ENCODE measurements around the gene YBEY.

YBEY gene

DNA sequence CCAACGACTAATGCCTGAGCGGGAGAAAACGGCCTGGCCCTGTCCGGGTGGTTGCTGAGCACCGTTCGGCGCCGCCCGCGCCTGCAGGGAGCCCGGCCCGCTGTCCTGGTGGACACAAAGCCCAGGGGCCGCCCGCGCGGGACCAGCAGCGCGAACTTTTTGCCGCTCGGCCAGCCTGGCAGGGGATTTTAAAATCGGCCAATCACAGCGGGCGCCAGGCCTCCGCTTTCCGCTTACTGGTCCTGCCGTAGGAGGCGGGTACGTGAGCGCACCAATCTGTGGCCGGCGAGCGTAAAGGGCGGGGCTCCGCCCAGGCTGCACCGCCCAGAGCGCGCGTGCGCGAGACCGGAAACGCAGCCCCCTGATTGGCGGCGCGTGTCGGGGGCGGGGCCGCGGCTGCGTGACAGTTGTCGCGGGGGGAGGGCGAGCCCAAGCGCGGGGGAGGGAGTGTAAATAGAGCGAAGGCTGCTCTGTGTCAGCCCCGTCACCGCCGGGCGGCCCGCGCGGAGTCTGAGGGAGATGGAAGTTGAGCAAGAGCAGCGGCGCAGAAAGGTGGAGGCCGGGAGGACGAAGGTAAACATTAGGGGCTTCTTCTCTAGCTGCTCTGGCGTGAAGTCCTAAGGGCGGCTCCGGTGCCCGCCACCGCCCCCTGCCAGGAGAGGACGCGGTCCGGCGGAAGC, 37.7 kb downstream of the YBEY start, which contains the start of the genes C21orf58 and PCNT:
C21orf58 (minus strand) TSS at position 161 of the 680 bp plus-strand sequence. CDS start 1,132 bp downstream, outside the sequence.
PCNT (plus strand) TSS at position 447 of the 680 bp plus-strand sequence; CDS start at position 520, 73 bp downstream.
- peak within 1 kb of the TSS; percentile 82 to 98 (median 93) for H3K4me3 ChIP-seq (ENCODE audit: control insufficient read depth in 1 of 7, extremely low read depth in 1 of 7, insufficient read depth in 4 of 7, low read depth in 2 of 7, low read length in 6 of 7)
- 0% methylated on average over 56 of the region's 76 CpGs for WGBS (ENCODE audit: insufficient coverage)
- H3K36me3 ChIP-seq (ENCODE audit: control insufficient read depth in 4 of 4, insufficient read depth in 4 of 4, low read length in 3 of 4), result peaks cover 0 to 21% (median 10%) of the 10 kb centered on the region in 4 experiments
- CTCF ChIA-PET, result interaction anchor here (0.9 to 1.1 kb wide), 2 partner anchors 16 to 40 kb away, joined by 3 to 4 read pairs; no protein-coding TSS in a partner anchor
- H3K27ac ChIP-seq (ENCODE audit: insufficient read depth in 1 of 2, low read depth in 1 of 2, low read length in 2 of 2, poor library complexity in 1 of 2, severe bottlenecking in 2 of 2), result peak within 1 kb of the TSS; percentile 82 to 95
- H3K27me3 ChIP-seq (replicated peaks in 2 of 5; ENCODE audit: control insufficient read depth in 4 of 5, insufficient read depth in 5 of 5, low read length in 4 of 5), result no peaks in the 10 kb centered on the region
- no peaks in the 10 kb centered on the region for H3K9me3 ChIP-seq (ENCODE audit: control extremely low read depth in 1 of 5, control insufficient read depth in 4 of 5, insufficient read depth in 2 of 5, low read depth in 1 of 5, low read length in 4 of 5)
- peaks cover 14 to 56% (median 46%) of the 10 kb centered on the region in 4 experiments for H3K4me1 ChIP-seq (ENCODE audit: control extremely low read depth in 1 of 4, control insufficient read depth in 4 of 4, insufficient read depth in 4 of 4, low read length in 3 of 4)
- POLR2A ChIA-PET, result interaction anchor here (1.2 kb wide), 1 partner anchor 134 kb away, joined by 3 read pairs; no protein-coding TSS in a partner anchor
- peak; percentile 97 to 98 (median 98) for DNase-seq

DNA sequence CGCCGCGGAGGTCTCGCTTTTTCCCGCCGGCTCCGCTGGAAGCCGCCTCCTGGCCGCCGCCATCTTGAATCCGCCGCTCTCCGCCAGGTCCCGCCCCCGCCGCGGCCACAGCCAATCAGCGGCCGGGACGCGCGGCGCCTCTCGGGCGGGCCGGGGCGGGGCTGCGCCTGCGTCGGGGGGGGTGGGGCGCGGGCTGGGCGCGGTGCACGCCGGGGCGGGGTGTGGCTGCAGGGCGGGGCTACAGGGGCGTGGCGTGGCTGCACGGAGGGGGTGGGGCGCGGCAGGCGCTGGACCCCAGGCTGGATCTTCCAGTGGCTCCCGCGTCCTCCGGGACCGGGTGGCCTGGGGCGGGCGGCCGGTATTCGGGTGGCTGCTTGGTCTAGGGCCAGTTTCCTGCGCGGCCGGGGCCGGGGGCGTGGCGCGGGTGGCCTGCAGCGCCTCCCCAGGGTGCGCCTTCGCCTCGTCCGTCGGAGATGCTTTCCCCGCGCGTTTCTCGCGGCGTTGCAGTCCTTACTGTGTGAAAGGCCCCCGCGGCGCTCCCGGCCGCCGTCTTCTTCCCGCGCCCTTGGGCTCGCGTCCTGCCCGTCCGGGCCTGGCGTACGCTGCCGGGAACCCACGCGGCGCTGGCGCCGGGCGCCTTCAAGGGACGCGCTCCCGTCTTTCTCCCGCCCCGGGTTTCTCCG, 38.4 kb downstream of the YBEY start:
- CTCF ChIA-PET, result interaction anchor here (1.2 to 1.7 kb wide), 5 partner anchors 40 to 181 kb away, joined by 4 to 6 read pairs (median 4); no protein-coding TSS in a partner anchor
- H3K4me1 ChIP-seq (ENCODE audit: control extremely low read depth in 1 of 4, control insufficient read depth in 4 of 4, insufficient read depth in 4 of 4, low read length in 3 of 4), result peaks cover 14 to 49% (median 41%) of the 10 kb centered on the region in 4 experiments
- peak overlapping the region; percentile 82 to 95 for H3K27ac ChIP-seq (ENCODE audit: insufficient read depth in 1 of 2, low read depth in 1 of 2, low read length in 2 of 2, poor library complexity in 1 of 2, severe bottlenecking in 2 of 2)
- H3K27me3 ChIP-seq (replicated peaks in 2 of 5; ENCODE audit: control insufficient read depth in 4 of 5, insufficient read depth in 5 of 5, low read length in 4 of 5), result no peaks in the 10 kb centered on the region
- H3K36me3 ChIP-seq (ENCODE audit: control insufficient read depth in 4 of 4, insufficient read depth in 4 of 4, low read length in 3 of 4), result peaks cover 2 to 24% (median 12%) of the 10 kb centered on the region in 4 experiments
- POLR2A ChIA-PET, result interaction anchor here (1.2 kb wide), 1 partner anchor 133 kb away, joined by 3 read pairs; no protein-coding TSS in a partner anchor
- DNase-seq, result peak; percentile 74 to 88 (median 85)
- WGBS (ENCODE audit: insufficient coverage), result 0% methylated on average over 82 of the region's 98 CpGs
- no peaks in the 10 kb centered on the region for H3K9me3 ChIP-seq (ENCODE audit: control extremely low read depth in 1 of 5, control insufficient read depth in 4 of 5, insufficient read depth in 2 of 5, low read depth in 1 of 5, low read length in 4 of 5)
- peak overlapping the region; percentile 82 to 98 (median 93) for H3K4me3 ChIP-seq (ENCODE audit: control insufficient read depth in 1 of 7, extremely low read depth in 1 of 7, insufficient read depth in 4 of 7, low read depth in 2 of 7, low read length in 6 of 7)

DNA sequence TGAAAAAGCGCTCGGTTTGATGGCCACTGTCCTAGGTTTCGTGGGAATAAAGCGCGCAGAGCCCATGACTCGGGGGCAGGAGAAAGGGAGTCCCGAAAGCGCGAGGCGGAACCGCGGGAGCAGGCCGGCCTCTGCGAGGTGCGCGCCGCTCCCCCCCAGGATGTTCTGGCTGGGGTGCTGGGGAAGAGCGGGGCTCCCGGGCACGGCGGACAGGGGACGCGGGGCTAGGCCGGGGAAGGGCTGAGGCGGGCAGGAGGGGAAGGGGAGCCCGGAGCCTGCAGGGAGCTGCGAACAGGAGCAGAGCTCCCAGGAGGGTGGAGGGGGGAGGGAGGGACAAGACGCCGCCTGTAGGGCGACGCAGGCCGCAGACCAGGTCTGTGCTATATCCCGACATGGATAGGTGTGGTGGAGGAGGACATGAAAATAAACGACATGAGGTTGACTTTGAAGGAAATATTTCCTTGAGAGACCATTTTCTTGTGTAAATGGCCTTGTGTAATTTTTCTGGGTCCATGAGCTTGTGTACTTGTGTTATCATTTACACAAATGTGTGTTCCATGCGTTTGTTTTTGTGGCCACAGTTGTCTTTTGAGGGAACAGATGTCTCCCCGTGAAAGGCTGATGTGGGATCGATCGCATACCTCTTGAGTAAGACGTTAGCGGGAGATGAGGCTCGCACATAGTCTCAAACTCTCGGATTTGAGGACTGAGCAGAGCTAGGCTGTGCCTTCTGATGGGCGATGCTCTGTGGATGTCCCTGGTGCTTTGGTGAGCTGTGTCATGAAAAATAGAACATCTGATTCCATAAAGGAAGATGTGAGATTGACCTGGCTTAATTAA, 39.2 kb downstream of the YBEY start:
- ChIA-PET CTCF (interaction anchor here (1.0 to 1.7 kb wide), 9 partner anchors 11 to 182 kb away, joined by 3 to 6 read pairs (median 4); no protein-coding TSS in a partner anchor), POLR2A (interaction anchor here (1.2 kb wide), 1 partner anchor 132 kb away, joined by 3 read pairs; no protein-coding TSS in a partner anchor)
- peaks cover 4 to 31% (median 17%) of the 10 kb centered on the region in 4 experiments for H3K36me3 ChIP-seq (ENCODE audit: control insufficient read depth in 4 of 4, insufficient read depth in 4 of 4, low read length in 3 of 4)
- H3K4me1 ChIP-seq (ENCODE audit: control extremely low read depth in 1 of 4, control insufficient read depth in 4 of 4, insufficient read depth in 4 of 4, low read length in 3 of 4), result peaks cover 14 to 43% (median 38%) of the 10 kb centered on the region in 4 experiments
- peak; percentile 52 to 56 (median 53) for DNase-seq
- H3K27me3 ChIP-seq (replicated peaks in 2 of 5; ENCODE audit: control insufficient read depth in 4 of 5, insufficient read depth in 5 of 5, low read length in 4 of 5), result no peaks in the 10 kb centered on the region
- H3K27ac ChIP-seq (ENCODE audit: insufficient read depth in 1 of 2, low read depth in 1 of 2, low read length in 2 of 2, poor library complexity in 1 of 2, severe bottlenecking in 2 of 2), result peak overlapping the region; percentile 6 to 73
- H3K9me3 ChIP-seq (ENCODE audit: control extremely low read depth in 1 of 5, control insufficient read depth in 4 of 5, insufficient read depth in 2 of 5, low read depth in 1 of 5, low read length in 4 of 5), result no peaks in the 10 kb centered on the region
- WGBS (ENCODE audit: insufficient coverage), result 11% methylated on average over 42 of the region's 43 CpGs
- H3K4me3 ChIP-seq (ENCODE audit: control insufficient read depth in 1 of 7, extremely low read depth in 1 of 7, insufficient read depth in 4 of 7, low read depth in 2 of 7, low read length in 6 of 7), result peak overlapping the region; percentile 49 to 92 (median 82)

DNA sequence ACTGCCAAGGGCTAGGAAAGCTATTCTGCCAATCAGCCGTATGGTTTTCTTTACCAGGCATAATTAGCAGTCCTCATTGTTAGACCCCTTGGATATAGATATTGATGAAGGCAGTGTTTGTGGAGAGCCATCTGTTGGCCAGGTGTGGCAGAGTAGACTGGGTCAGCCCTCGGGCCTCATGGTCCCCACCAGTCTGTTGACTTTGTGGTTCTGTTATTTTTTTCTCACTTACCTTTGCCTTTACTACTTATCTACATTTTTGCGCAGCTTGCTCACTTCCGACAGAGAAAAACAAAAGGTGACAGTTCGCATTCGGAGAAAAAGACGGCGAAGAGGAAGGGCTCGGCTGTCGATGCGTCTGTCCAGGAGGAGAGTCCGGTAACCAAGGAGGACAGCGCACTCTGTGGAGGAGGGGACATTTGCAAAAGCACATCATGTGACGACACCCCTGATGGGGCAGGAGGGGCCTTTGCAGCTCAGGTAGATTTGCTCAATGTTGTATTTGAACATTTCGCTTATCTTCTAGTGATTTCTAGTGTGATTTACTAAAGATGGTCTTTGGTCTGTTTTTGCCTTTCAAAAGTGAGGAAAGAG, 40.1 kb downstream of the YBEY start:
- 96% methylated on average over 13 of the region's 15 CpGs for WGBS (ENCODE audit: insufficient coverage)
- H3K27me3 ChIP-seq (replicated peaks in 2 of 5; ENCODE audit: control insufficient read depth in 4 of 5, insufficient read depth in 5 of 5, low read length in 4 of 5), result no peaks in the 10 kb centered on the region
- H3K4me1 ChIP-seq (ENCODE audit: control extremely low read depth in 1 of 4, control insufficient read depth in 4 of 4, insufficient read depth in 4 of 4, low read length in 3 of 4), result peaks cover 13 to 36% (median 30%) of the 10 kb centered on the region in 4 experiments
- H3K36me3 ChIP-seq (ENCODE audit: control insufficient read depth in 4 of 4, insufficient read depth in 4 of 4, low read length in 3 of 4), result peaks cover 8 to 39% (median 21%) of the 10 kb centered on the region in 4 experiments
- peak overlapping the region in 2 of 7 experiments; percentile 82 to 88 for H3K4me3 ChIP-seq (ENCODE audit: control insufficient read depth in 1 of 7, extremely low read depth in 1 of 7, insufficient read depth in 4 of 7, low read depth in 2 of 7, low read length in 6 of 7)
- no peaks in the 10 kb centered on the region for H3K9me3 ChIP-seq (ENCODE audit: control extremely low read depth in 1 of 5, control insufficient read depth in 4 of 5, insufficient read depth in 2 of 5, low read depth in 1 of 5, low read length in 4 of 5)
- ChIA-PET CTCF (interaction anchor here (1.0 to 1.7 kb wide), 8 partner anchors 10 to 183 kb away, joined by 3 to 6 read pairs (median 4); no protein-coding TSS in a partner anchor), POLR2A (no interaction called here)
- no peak overlapping the region for H3K27ac ChIP-seq (ENCODE audit: insufficient read depth in 1 of 2, low read depth in 1 of 2, low read length in 2 of 2, poor library complexity in 1 of 2, severe bottlenecking in 2 of 2)
- DNase-seq, result no peak

DNA sequence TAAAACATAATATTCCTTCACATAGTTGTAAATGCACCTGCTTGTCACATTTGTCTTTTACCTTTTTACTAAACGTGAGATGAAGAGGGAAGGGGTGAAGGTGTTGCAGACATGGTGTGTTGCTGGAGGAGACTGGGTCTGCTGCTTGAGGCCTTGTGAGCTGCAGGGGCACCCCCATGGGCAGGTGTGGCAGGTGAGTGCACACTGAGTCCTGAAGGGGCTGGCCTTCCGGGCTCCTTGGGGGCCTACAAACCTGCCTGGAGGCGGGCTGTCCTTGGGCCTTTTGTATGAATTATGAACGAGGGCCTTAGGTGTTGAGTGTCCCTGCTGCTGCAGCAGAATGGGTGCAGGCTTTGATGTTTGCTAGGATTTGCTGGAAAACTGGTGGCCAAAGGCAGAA, 41.6 kb downstream of the YBEY start:
- Histone ChIP-seq H3K9me3 (ENCODE audit: control extremely low read depth in 1 of 5, control insufficient read depth in 4 of 5, insufficient read depth in 2 of 5, low read depth in 1 of 5, low read length in 4 of 5) (no peaks in the 10 kb centered on the region), H3K4me1 (ENCODE audit: control extremely low read depth in 1 of 4, control insufficient read depth in 4 of 4, insufficient read depth in 4 of 4, low read length in 3 of 4) (peaks cover 2 to 21% (median 16%) of the 10 kb centered on the region in 4 experiments), H3K4me3 (ENCODE audit: control insufficient read depth in 1 of 7, extremely low read depth in 1 of 7, insufficient read depth in 4 of 7, low read depth in 2 of 7, low read length in 6 of 7) (no peak overlapping the region), H3K36me3 (ENCODE audit: control insufficient read depth in 4 of 4, insufficient read depth in 4 of 4, low read length in 3 of 4) (peaks cover 10 to 44% (median 30%) of the 10 kb centered on the region in 4 experiments), H3K27ac (ENCODE audit: insufficient read depth in 1 of 2, low read depth in 1 of 2, low read length in 2 of 2, poor library complexity in 1 of 2, severe bottlenecking in 2 of 2) (no peak overlapping the region), H3K27me3 (replicated peaks in 2 of 5; ENCODE audit: control insufficient read depth in 4 of 5, insufficient read depth in 5 of 5, low read length in 4 of 5) (no peaks in the 10 kb centered on the region)
- ChIA-PET CTCF (no interaction called here), POLR2A (no interaction called here)
- DNase-seq, result no peak
- 92% methylated on average over 3 of the region's 4 CpGs for WGBS (ENCODE audit: insufficient coverage)

DNA sequence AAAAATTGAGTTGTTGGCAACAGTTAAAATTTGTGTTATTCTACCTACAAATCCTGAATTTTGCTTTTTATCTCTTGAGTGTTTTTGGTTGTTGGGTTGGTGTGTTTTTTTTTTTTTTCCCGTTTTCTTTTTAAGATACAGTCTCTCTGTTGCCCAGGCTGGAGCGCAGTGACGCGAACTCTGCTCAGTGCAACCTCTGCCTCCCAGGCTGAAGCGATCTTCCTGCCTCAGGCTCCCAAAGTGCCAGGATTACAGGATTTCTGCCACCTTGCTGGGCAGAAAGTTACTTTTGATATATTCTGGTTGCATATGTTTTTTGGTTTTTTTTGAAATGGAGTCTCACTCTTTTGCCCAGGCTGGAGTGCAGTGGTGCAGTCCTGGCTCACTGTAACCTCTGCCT, 42.0 kb downstream of the YBEY start:
- Histone ChIP-seq H3K4me3 (ENCODE audit: control insufficient read depth in 1 of 7, extremely low read depth in 1 of 7, insufficient read depth in 4 of 7, low read depth in 2 of 7, low read length in 6 of 7) (no peak overlapping the region), H3K27ac (ENCODE audit: insufficient read depth in 1 of 2, low read depth in 1 of 2, low read length in 2 of 2, poor library complexity in 1 of 2, severe bottlenecking in 2 of 2) (no peak overlapping the region), H3K9me3 (ENCODE audit: control extremely low read depth in 1 of 5, control insufficient read depth in 4 of 5, insufficient read depth in 2 of 5, low read depth in 1 of 5, low read length in 4 of 5) (no peaks in the 10 kb centered on the region), H3K36me3 (ENCODE audit: control insufficient read depth in 4 of 4, insufficient read depth in 4 of 4, low read length in 3 of 4) (peaks cover 10 to 47% (median 30%) of the 10 kb centered on the region in 4 experiments), H3K27me3 (replicated peaks in 2 of 5; ENCODE audit: control insufficient read depth in 4 of 5, insufficient read depth in 5 of 5, low read length in 4 of 5) (no peaks in the 10 kb centered on the region), H3K4me1 (ENCODE audit: control extremely low read depth in 1 of 4, control insufficient read depth in 4 of 4, insufficient read depth in 4 of 4, low read length in 3 of 4) (peaks cover 2 to 16% (median 11%) of the 10 kb centered on the region in 4 experiments)
- no peak for DNase-seq
- 100% methylated on average over 4 of the region's 5 CpGs for WGBS (ENCODE audit: insufficient coverage)
- CTCF ChIA-PET, result no interaction called here
- POLR2A ChIA-PET, result no interaction called here
